ENCODE measurements around the gene CENPW.

DNA sequence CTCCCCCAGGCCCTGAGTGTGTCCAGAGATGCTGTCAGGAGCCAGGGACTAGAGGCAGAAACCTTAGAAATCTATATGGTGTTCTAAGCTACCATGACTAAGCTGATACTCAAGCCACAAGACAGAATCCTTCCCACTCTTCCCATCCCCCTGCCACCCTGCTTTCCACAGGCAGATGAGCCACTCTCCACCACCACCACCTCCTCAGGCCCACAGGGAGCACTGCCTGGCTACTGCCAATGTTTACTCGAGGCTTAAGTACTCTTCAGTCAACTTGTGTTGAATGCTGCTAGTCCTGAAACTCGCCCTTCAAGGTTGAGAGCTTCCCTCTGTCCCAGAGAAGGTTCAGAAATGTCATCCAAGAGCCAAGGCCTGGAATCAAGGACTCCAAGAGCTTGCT lies 56.2 kb downstream of the CENPW start:
- no peak for TF ChIP-seq TAF1 (IDR thresholded peaks at IDR 0.05; ENCODE audit: low read depth)
- no peak for TF ChIP-seq CREB1 (IDR thresholded peaks at IDR 0.05; ENCODE audit: low read depth)
- TF ChIP-seq, protein P1, sequence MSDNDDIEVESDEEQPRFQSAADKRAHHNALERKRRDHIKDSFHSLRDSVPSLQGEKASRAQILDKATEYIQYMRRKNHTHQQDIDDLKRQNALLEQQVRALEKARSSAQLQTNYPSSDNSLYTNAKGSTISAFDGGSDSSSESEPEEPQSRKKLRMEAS (IDR thresholded peaks at IDR 0.05), result no peak
- TF ChIP-seq EGR1 (IDR thresholded peaks at IDR 0.05), result no peak
- no peak for TF ChIP-seq EP300 (IDR thresholded peaks at IDR 0.05; ENCODE audit: borderline replicate concordance)

Measured in Ishikawa (cell line).